CD14-positive monocyte (primary cell): ENCODE results near the gene EEIG2. TPM values are rescaled to one million over a fixed set of nuclear protein-coding genes. Genes with fewer than 3 reads are reported as not detected.

Experiments used
- DNase-seq, 3 donors: peaks; one replicate each; pipeline ENCODE4 v3.0.0-alpha.2; 2011 to 2022
- H2AFZ ChIP-seq: 2 replicates; pipeline ENCODE4 v1.6.0; 2012; ENCODE audit warnings: mild to moderate bottlenecking, low read depth, low read length, inconsistent platforms; ENCODE audit not compliant: insufficient read depth, poor library complexity, severe bottlenecking
- H3K27ac ChIP-seq, 2 donors: 1 replicate in 1 of 2; 2 replicates in 1 of 2; pipeline ENCODE4 v1.5.1; 2012 to 2013; ENCODE audit warnings: low read length in 2 of 2, control low read depth in 1 of 2, inconsistent platforms in 1 of 2, low read depth in 1 of 2, mild to moderate bottlenecking in 1 of 2
- H3K27me3 ChIP-seq, 2 donors: one replicate each; pipeline versions ENCODE4 v1.6.0 to v1.6.1; 2011 to 2013; ENCODE audit warnings: low read length in 2 of 2; ENCODE audit not compliant: control insufficient read depth in 2 of 2, insufficient read depth in 2 of 2
- H3K36me3 ChIP-seq, 2 donors: replicated peaks in 1 of 2; 1 replicate in 1 of 2; 2 replicates in 1 of 2; pipeline versions ENCODE4 v1.5.1 to v1.6.1; 2012 to 2013; ENCODE audit warnings: low read length in 2 of 2, control low read depth in 1 of 2, inconsistent platforms in 1 of 2, mild to moderate bottlenecking in 1 of 2; ENCODE audit not compliant: insufficient read depth in 2 of 2, control insufficient read depth in 1 of 2
- H3K4me1 ChIP-seq, 2 donors: 1 replicate in 1 of 2; 2 replicates in 1 of 2; pipeline versions ENCODE4 v1.5.1 to v1.6.1; 2012 to 2013; ENCODE audit warnings: low read length in 2 of 2, control low read depth in 1 of 2, inconsistent platforms in 1 of 2, mild to moderate bottlenecking in 1 of 2, moderate library complexity in 1 of 2; ENCODE audit not compliant: insufficient read depth in 2 of 2, control insufficient read depth in 1 of 2
- H3K4me2 ChIP-seq: replicated peaks from 2 replicates; pipeline ENCODE3; 2012; ENCODE audit warnings: low read length, moderate library complexity, mild to moderate bottlenecking; ENCODE audit not compliant: poor library complexity, severe bottlenecking; ENCODE audit errors: extremely low read depth
- H3K4me3 ChIP-seq, 3 experiments: fragments of 200-600 bp in 1 of 3; sonication (generic) in 1 of 3; replicated peaks in 1 of 3; 1 replicate in 2 of 3; 2 replicates in 1 of 3; pipeline ENCODE4 v1.5.1; 2011 to 2013; ENCODE audit warnings: low read length in 3 of 3, mild to moderate bottlenecking in 3 of 3, control low read depth in 2 of 3, low read depth in 2 of 3, inconsistent platforms in 1 of 3, moderate library complexity in 1 of 3
- H3K79me2 ChIP-seq: 2 replicates; pipeline ENCODE4 v1.6.0; 2012; ENCODE audit warnings: mild to moderate bottlenecking, control low read depth, inconsistent platforms, low read length, moderate library complexity; ENCODE audit not compliant: insufficient read depth
- H3K9ac ChIP-seq: 2 replicates; pipeline ENCODE4 v1.6.0; 2017; ENCODE audit warnings: low read length, mild to moderate bottlenecking; ENCODE audit not compliant: insufficient read depth, poor library complexity, severe bottlenecking
- H3K9me3 ChIP-seq, 2 donors: replicated peaks in 1 of 2; 1 replicate in 1 of 2; 2 replicates in 1 of 2; pipeline versions ENCODE4 v1.5.1 to v1.6.1; 2012 to 2013; ENCODE audit warnings: low read length in 2 of 2, control low read depth in 1 of 2; ENCODE audit not compliant: control insufficient read depth in 1 of 2, insufficient read depth in 1 of 2
- H4K20me1 ChIP-seq: 2 replicates; pipeline ENCODE4 v1.6.0; 2012; ENCODE audit warnings: mild to moderate bottlenecking, low read length, control low read depth, moderate library complexity; ENCODE audit not compliant: insufficient read depth
- H3K27ac Mint-ChIP-seq, 7 donors: one replicate each; pipeline ENCODE4 v1.8.0; 2020; ENCODE audit warnings: mild to moderate bottlenecking in 7 of 7, mixed read lengths in 7 of 7, moderate library complexity in 6 of 7, inconsistent platforms in 2 of 7
- H3K27me3 Mint-ChIP-seq, 3 donors: one replicate each; pipeline ENCODE4 v1.8.0; 2021 to 2022; ENCODE audit warnings: low read depth in 3 of 3, mild to moderate bottlenecking in 3 of 3, mixed read lengths in 3 of 3, moderate library complexity in 3 of 3, inconsistent platforms in 1 of 3
- H3K36me3 Mint-ChIP-seq, 2 donors: one replicate each; pipeline ENCODE4 v1.8.0; 2020; ENCODE audit warnings: mixed read lengths in 2 of 2, inconsistent platforms in 1 of 2, mild to moderate bottlenecking in 1 of 2
- H3K4me1 Mint-ChIP-seq: one replicate; pipeline ENCODE4 v1.8.0; 2020; ENCODE audit warnings: mild to moderate bottlenecking, mixed read lengths
- H3K4me3 Mint-ChIP-seq, 2 donors: one replicate each; pipeline ENCODE4 v1.8.0; 2020; ENCODE audit warnings: mild to moderate bottlenecking in 2 of 2, mixed read lengths in 2 of 2, moderate library complexity in 1 of 2
- H3K9me3 Mint-ChIP-seq, 7 donors: one replicate each; pipeline ENCODE4 v1.8.0; 2020 to 2022; ENCODE audit warnings: mixed read lengths in 7 of 7, mild to moderate bottlenecking in 6 of 7, moderate library complexity in 6 of 7, inconsistent platforms in 2 of 7
- intact Hi-C, 2 donors: fragments of 100-400 bp; cut with micrococcal nuclease; formaldehyde crosslinking; loops; one replicate each; pipeline versions ENCODE4 v1.15.0 to v1.15.1; 2023
- polyA plus RNA-seq, 3 donors: library from polyadenylated mRNA; depleted of rRNA in 1 of 3; unstranded in 2 of 3; stranded (reverse) in 1 of 3; fragments of 300-500 nt in 2 of 3; fragments of >200 nt in 1 of 3; fragmentation: Illumina TruSeq in 2 of 3; gene quantifications; 1 replicate in 2 of 3; 2 replicates in 1 of 3; pipeline ENCODE4 v1.2.3, GENCODE V29; 2012 to 2021
- TF ChIP-seq, protein P1 (sequence below): fragments of 200-600 bp; IDR thresholded peaks from one replicate; pipeline ENCODE4 v1.8.0; 2022; ENCODE audit warnings: antibody characterized with exemption, mild to moderate bottlenecking

EEIG2 gene
- polyA plus RNA-seq, 3 donors: 1.4 to 8.4 (median 4.3) TPM

DNA sequence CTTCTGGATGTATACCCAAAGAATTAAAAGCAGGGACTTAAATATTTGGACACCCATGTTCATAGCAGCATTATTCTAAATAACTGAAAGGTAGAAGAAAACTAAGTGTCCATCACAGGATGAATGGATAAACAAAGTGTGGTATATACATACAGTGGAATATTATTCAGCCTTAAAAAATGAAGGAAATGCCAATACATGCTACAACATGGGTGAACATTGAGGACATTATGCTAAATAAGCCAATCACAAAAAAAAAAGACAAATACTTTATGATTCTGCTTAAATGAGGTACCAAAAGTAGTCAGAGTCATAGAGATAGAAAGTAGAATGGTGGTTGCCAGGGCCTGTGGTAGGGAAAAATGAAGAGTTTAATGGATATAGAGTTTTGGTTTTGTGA is 14.1 kb downstream of the EEIG2 start:
- no peak overlapping the region for H3K4me3 Mint-ChIP-seq
- H3K27me3 ChIP-seq: no peaks in the 10 kb centered on the region
- H3K4me3 ChIP-seq: no peak overlapping the region
- peaks cover 3 to 4% of the 10 kb centered on the region in 2 donors for H3K36me3 Mint-ChIP-seq
- H3K9me3 Mint-ChIP-seq: peaks cover 2 to 3% (median 3%) of the 10 kb centered on the region in 7 donors
- H3K4me1 Mint-ChIP-seq: peaks cover 6% of the 10 kb centered on the region
- no peak for DNase-seq
- H3K9ac ChIP-seq: no peak overlapping the region
- TF ChIP-seq, protein P1, sequence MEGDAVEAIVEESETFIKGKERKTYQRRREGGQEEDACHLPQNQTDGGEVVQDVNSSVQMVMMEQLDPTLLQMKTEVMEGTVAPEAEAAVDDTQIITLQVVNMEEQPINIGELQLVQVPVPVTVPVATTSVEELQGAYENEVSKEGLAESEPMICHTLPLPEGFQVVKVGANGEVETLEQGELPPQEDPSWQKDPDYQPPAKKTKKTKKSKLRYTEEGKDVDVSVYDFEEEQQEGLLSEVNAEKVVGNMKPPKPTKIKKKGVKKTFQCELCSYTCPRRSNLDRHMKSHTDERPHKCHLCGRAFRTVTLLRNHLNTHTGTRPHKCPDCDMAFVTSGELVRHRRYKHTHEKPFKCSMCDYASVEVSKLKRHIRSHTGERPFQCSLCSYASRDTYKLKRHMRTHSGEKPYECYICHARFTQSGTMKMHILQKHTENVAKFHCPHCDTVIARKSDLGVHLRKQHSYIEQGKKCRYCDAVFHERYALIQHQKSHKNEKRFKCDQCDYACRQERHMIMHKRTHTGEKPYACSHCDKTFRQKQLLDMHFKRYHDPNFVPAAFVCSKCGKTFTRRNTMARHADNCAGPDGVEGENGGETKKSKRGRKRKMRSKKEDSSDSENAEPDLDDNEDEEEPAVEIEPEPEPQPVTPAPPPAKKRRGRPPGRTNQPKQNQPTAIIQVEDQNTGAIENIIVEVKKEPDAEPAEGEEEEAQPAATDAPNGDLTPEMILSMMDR: no peak
- no peak overlapping the region for H3K27ac ChIP-seq
- intact Hi-C loops: no loop called here
- H3K4me2 ChIP-seq: no peak overlapping the region
- H2AFZ ChIP-seq: no peak overlapping the region
- H4K20me1 ChIP-seq: peaks cover 41% of the 10 kb centered on the region
- peaks cover 0 to 3% (median 0%) of the 10 kb centered on the region in 3 donors for H3K27me3 Mint-ChIP-seq
- peaks cover 69% of the 10 kb centered on the region for H3K79me2 ChIP-seq
- no peaks in the 10 kb centered on the region for H3K36me3 ChIP-seq
- H3K9me3 ChIP-seq: no peaks in the 10 kb centered on the region
- no peak overlapping the region for H3K27ac Mint-ChIP-seq
- no peaks in the 10 kb centered on the region for H3K4me1 ChIP-seq

DNA sequence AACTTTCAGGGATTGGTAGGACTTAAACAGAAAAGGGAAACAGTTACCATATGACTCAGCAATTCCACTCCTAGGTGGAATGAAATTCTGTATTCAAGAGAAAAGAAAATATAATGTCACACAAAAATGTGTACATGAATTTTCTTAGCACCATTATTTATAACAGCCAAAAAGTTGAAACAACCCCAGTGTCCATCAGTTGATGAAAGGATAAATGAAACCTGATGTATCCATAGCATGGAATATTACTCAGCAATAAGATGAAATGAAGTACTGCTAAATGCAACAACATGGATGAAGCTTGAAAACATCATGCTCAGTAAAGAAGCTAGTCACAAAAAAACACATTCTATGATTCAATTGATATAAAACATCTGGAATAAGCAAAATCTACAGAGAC is 15.5 kb downstream of the EEIG2 start:
- Mint-ChIP-seq H3K36me3 (peaks cover 3 to 4% of the 10 kb centered on the region in 2 donors), H3K9me3 (peaks cover 5 to 13% (median 10%) of the 10 kb centered on the region in 7 donors), H3K27ac (peak overlapping the region in 4 of 7 donors; percentile 8 to 28 (median 22)), H3K4me1 (peaks cover 6% of the 10 kb centered on the region), H3K27me3 (peaks cover 0 to 3% (median 0%) of the 10 kb centered on the region in 3 donors), H3K4me3 (no peak overlapping the region)
- H3K4me2 ChIP-seq: no peak overlapping the region
- H3K36me3 ChIP-seq: no peaks in the 10 kb centered on the region
- no peak for DNase-seq
- intact Hi-C loops: no loop called here
- TF ChIP-seq, protein P1: no peak
- no peaks in the 10 kb centered on the region for H3K4me1 ChIP-seq
- peaks cover 28% of the 10 kb centered on the region for H4K20me1 ChIP-seq
- H3K27me3 ChIP-seq: no peaks in the 10 kb centered on the region
- H3K9ac ChIP-seq: no peak overlapping the region
- no peak overlapping the region for H3K4me3 ChIP-seq
- no peak overlapping the region for H2AFZ ChIP-seq
- H3K79me2 ChIP-seq: peaks cover 63% of the 10 kb centered on the region
- peaks cover 0 to 5% of the 10 kb centered on the region in 2 donors for H3K9me3 ChIP-seq
- no peak overlapping the region for H3K27ac ChIP-seq
